Cerebellar nuclear complex (tissue), 1 donor: ENCODE data around the gene PRKD2.

Experiments used
- DNase-seq, 2 experiments: peaks; one replicate each; lab custom pipeline; 2025; lab: John Stamatoyannopoulos, UW

Gene PRKD2

GRCh38 chr19:46704379-46705076, 12.4 kb downstream of the PRKD2 start:
- DNase-seq, result no peak

GRCh38 chr19:46700704-46701103, 16.2 kb downstream of the PRKD2 start:
- no peak for DNase-seq

DNA sequence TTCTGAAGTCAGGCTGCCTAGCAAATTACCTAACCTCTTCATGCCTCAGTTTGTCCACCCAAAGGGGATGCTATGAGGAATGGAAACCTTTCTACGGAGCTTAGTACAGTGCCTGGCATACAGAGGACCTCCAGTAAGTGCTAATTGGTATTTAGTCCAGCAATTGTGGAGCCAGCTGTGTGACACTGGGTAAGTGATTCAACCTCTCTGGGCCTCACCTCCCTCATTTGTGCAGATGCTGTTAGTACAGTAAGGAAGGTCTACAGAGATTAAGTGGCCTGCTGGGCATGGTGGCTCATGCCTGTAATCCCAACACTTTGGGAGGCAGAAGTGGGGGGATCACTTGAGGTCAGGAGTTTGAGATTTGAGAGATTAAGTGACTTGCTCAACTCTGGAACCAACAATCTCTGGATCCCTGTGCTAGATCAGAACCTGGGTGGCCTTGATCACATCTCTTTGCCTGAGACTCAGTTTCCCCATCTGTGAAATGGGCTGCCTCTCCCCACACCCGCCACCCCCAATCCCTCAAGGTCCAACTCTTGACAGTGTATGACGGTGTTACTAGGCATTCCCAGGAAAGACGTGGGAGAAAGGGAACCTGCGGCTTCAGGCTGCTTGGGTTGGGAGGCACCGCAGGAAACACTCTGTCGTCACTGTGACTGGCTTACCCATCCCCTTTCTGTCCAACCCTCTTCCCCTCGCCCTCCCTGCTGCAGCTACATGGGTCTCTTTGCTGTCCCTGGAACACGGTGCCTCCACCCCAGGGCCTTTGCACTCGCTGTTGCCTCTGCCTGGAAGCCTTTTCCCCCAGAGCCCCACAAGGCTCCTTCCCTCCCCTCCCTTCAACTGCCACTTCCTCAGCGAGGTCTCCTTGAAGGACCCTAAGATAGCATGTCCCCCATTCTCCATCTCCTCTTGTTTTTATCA, 18.3 kb downstream of the PRKD2 start:
- DNase-seq, result no peak

GRCh38 chr19:46697204-46697960, 19.5 kb downstream of the PRKD2 start:
- no peak for DNase-seq

- no peak for DNase-seq
Measured at GRCh38 chr19:46696866-46697203, 20.1 kb downstream of the PRKD2 start.

GRCh38 chr19:46696052-46696451, 20.9 kb downstream of the PRKD2 start:
- no peak for DNase-seq

DNA sequence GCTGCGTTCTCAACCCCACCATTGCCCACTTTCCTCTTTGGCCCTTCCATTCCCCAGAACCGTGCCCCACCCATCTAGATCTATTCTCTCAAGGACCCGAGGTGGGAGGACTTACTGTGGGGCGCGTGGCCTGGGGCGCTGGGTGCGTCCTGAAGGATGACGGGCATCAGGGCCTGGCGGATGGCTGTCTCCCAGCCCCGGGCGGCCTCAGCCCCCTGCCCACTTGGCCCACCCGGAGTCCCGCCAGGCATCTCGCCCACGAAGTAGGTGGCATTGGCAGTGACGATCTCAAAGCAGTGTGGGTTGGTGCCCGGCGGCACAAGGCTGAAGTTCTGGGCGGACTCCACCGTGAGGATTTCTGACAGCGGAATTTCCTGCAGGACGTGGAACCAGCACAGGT, 23.2 kb downstream of the PRKD2 start:
- DNase-seq, result no peak

DNA sequence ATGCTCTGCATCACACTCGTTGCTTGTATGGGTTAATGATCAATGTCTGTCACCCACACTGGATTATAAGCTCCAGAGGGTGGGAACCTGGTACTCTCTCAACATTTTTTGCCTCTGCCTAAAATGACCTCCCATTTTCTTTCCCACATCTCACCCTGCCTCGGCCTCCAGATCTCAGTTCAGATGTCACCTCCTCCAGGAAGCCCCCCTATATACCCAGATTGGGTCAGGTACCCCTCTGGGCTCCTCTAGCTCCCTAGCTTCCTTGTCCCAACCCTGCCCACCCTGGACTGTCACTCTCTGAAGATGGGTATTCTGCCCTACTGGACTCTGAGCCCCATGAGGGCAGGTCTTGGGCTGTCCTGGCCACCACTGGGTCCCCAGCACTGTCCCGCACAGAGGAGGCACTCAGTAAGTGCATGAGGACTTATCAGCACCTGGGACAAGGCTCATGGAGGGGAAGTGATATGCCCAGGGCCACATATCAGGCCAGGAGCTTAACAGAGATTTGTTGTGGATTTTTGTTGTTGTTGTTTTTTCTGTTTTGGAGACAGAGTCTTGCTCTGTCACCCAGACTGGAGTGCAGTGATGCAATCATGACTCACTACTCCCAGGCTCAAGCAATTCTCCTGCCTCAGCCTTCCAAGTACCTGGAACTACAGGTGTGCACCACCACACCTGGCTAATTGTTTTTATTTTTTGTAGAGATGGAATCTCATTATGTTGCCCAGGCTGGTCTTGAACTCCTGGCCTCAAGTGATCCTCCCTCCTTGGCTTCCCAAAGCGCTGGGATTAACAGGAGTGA, 23.8 kb downstream of the PRKD2 start:
- DNase-seq, result no peak

DNA sequence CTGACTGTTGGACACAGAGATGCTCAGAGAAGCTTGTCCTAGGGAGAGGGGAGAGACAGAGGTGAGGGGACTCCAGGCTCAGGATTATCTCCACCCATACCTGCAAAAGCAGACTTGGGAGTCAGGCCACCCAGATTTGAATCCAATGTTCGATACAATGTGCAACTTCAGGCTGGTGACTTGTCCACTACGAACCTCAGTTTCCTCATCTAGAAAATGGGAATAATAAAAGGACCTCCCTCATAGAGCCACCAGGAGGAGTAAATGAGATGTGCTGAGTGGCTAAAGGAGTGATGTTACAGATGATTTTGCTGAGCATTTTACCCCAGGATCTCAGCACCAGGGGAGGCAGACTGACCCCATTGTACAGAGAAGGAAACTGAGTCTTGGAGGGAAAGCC, 25.0 kb downstream of the PRKD2 start:
- DNase-seq, result no peak

DNA sequence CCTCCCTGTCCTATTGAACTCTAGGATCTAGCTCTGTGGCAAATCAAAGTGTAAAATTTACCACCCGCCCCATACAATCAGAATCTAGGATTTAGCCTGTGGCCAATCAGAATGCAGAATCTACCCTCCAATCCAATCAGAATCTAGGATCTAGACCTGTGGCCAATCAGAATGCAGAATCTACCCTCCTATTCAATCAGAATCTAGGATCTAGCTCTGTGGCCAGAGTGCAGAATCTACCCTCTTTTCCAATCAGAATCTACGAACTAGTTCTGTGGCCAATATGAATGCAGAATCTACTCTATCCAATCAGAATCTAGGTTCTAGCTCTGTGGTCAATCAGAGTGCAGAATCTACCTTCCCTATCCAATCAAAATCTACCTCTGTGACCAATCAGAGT, 25.8 kb downstream of the PRKD2 start:
- no peak for DNase-seq

GRCh38 chr19:46689358-46689757, 27.6 kb downstream of the PRKD2 start:
- DNase-seq, result no peak

GRCh38 chr19:46687438-46688145, 29.3 kb downstream of the PRKD2 start:
- DNase-seq, result no peak

DNA sequence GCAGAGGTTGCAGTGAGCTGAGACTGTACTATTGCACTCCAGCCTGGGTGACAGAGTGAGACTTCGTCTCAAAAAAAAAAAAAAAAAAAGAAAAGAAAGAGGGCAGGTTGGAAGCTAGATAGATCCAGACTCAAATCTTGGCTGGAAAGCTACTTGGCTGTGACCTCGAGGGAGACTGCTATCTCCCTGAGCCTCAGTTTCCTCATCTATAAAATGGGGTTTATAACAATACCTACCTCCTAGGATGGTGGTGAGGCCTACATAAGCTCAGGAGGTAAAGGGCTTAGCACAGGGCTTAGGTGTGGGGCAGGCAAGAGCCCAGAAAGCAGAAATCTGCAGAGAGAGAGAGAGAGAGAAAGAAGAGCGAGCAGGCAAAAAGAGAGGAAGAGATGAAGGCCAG, 31.7 kb downstream of the PRKD2 start:
- no peak for DNase-seq

GRCh38 chr19:46678110-46678732, 38.7 kb downstream of the PRKD2 start:
- DNase-seq, result no peak

GRCh38 chr19:46674416-46675178, 42.3 kb downstream of the PRKD2 start:
- no peak for DNase-seq

DNA sequence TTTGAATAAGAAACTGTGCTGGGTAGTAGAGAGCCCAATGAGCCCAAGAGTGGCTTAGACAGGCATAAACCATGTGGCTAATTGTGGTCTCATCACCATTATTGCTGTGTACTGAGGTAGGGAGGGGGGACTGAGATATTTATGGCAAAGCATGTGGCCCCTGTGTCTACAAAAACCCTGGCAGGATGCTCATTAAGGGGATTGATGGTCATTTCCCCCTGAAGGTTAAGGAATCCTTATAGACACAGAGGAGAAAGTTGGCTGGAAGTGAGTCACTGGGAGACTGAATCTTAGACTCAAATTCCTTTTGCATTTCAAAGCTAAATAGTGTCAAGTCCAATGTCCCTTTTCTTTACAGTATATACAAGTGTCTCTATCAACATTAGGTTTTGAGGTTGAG, 46.1 kb downstream of the PRKD2 start:
- DNase-seq, result no peak

DNA sequence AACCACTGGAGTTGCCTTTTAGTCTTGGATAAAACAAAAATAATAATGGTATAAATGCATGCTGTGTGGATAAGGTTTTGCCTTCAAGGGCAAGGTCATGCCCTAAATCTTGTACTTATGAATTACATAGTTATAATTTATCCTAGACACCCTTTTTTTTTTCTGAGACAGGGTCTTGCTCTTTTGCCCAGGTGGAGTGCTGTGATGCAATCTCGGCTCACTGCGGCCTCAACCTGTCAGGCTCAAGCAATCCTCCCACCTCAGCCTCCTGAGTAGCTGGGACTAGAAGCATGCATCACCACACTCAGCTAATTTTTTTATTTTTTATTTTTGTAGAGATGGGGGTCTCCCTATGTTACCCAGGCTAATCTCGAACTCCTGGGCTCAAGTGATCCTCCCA, 48.3 kb downstream of the PRKD2 start:
- DNase-seq, result no peak

- DNase-seq, result no peak
Measured at GRCh38 chr19:46665072-46665471, 51.8 kb downstream of the PRKD2 start.

DNA sequence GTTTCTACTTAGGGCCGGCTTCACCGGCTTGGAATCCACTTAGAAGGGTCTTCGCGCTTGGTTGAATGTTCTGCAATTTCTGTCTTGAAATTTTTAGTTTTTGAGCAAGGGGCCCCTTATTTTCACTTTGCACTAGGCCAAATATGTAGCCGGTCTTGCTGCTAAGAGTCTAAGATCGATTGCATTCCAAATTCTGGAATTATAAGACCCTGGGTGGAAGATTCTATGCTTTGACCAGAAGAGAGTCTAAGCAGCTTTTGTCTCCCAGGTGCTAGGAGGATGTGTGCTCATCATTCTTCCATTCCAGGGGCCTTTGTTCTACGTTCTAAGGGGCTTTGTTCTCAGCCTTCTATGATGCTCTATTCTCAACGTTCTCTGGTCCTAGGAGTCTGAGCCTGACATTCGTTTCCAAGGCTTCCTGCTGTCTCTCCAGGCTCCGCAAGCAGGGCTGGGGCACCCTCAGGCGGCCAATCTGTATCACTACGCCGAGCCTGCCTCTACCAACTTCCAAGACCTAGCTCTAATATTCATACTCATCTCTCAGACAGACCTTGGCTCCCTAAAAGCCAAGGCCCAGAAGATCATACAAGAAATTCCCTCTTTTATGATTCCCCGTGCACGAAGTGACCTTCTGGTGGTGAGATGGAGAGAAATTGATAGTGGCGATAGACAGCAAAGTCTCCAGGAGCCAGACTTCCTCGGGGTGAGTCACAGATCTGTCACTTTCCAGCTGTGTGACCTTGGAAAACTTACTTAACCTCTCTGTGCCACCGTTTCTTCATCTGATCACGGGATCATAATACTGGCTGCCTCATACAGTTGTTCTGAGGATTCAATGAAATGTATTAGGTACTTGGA, 55.0 kb downstream of the PRKD2 start:
- peak in 1 of 2 experiments; percentile 74 for DNase-seq
